ENCODE results near the gene NOTCH1.

DNA sequence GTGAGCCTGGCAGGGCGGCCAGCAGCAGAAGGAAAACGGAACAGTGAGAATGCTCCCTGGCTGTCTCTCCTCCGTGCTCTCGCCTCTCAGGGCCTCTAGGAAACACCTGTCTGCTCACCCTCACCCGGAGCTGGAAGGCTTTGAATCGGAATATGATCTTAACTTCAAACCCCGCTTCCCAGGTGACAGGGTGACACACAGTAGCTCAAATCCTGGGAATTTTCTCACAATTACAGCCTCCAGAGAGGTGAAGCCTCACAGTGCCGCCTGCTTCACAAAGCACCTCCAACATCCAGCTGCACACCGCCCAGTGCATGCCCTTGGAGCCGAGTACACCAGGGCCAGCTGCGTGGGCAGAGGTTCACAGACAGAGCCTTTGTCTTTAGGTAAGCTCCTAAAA, 75.5 kb downstream of the NOTCH1 start:
- TF ChIP-seq, protein P1, sequence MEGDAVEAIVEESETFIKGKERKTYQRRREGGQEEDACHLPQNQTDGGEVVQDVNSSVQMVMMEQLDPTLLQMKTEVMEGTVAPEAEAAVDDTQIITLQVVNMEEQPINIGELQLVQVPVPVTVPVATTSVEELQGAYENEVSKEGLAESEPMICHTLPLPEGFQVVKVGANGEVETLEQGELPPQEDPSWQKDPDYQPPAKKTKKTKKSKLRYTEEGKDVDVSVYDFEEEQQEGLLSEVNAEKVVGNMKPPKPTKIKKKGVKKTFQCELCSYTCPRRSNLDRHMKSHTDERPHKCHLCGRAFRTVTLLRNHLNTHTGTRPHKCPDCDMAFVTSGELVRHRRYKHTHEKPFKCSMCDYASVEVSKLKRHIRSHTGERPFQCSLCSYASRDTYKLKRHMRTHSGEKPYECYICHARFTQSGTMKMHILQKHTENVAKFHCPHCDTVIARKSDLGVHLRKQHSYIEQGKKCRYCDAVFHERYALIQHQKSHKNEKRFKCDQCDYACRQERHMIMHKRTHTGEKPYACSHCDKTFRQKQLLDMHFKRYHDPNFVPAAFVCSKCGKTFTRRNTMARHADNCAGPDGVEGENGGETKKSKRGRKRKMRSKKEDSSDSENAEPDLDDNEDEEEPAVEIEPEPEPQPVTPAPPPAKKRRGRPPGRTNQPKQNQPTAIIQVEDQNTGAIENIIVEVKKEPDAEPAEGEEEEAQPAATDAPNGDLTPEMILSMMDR (conservative IDR thresholded peaks at IDR 0.05; ENCODE audit: low read depth, low read length), result no peak
- no peak for TF ChIP-seq CEBPB (IDR thresholded peaks at IDR 0.05; ENCODE audit: low read depth, low read length)
- no peak for TF ChIP-seq MAZ (IDR thresholded peaks at IDR 0.05; ENCODE audit: borderline replicate concordance, low read depth, low read length)
- TF ChIP-seq RAD21 (IDR thresholded peaks at IDR 0.05; ENCODE audit: low read length), result no peak
- no peak for TF ChIP-seq RCOR1 (IDR thresholded peaks at IDR 0.05; ENCODE audit: insufficient replicate concordance, low read length)
- no peak for TF ChIP-seq POLR2A (IDR thresholded peaks at IDR 0.05; ENCODE audit: low read depth, low read length)

All from IMR-90 (cell line).